ENCODE data around the gene SYNJ2. TPM values are rescaled to one million over a fixed set of nuclear protein-coding genes. Genes with fewer than 3 reads are reported as not detected.
"Not testable (repeated sequence)": the region's sequence is repeated elsewhere in the genome, so short reads cannot be mapped to it uniquely, and the experiment has no call there.

Gene SYNJ2
- total RNA-seq = 42.3 and 44.9 TPM in 2 replicates

GRCh38 chr6:157981395-157982101 lies at the start of gene SYNJ2:
SYNJ2 (plus strand) TSS chr6:157981863; CDS start chr6:157981962, 99 bp downstream.
- intact Hi-C loops (cut with micrococcal nuclease) = loop anchor here (1.0 to 5.0 kb wide), 12 partner anchors 9 to 959 kb away; partner anchors contain the start of genes GTF2H5, SERAC1 and ZDHHC14

GRCh38 chr6:157935786-157936185 lies 45.9 kb upstream of the SYNJ2 start:
- intact Hi-C loops (cut with micrococcal nuclease) = no loop called here

GRCh38 chr6:157937318-157937717 lies 44.3 kb upstream of the SYNJ2 start:
- intact Hi-C loops (cut with micrococcal nuclease) = no loop called here

- intact Hi-C loops (cut with micrococcal nuclease) = no loop called here
These were observed 43.7 kb upstream of the SYNJ2 start for GRCh38 chr6:157937916-157938315.

- intact Hi-C loops (cut with micrococcal nuclease) = not testable (repeated sequence)
These were observed 41.2 kb upstream of the SYNJ2 start for GRCh38 chr6:157940375-157941036.

GRCh38 chr6:157941101-157941863 lies 40.4 kb upstream of the SYNJ2 start:
- intact Hi-C loops (cut with micrococcal nuclease) = no loop called here

GRCh38 chr6:157942351-157942750 lies 39.3 kb upstream of the SYNJ2 start:
- intact Hi-C loops (cut with micrococcal nuclease) = no loop called here

- intact Hi-C loops (cut with micrococcal nuclease) = no loop called here
These were observed 38.3 kb upstream of the SYNJ2 start for GRCh38 chr6:157943249-157943963.

GRCh38 chr6:157943964-157944283 lies 37.7 kb upstream of the SYNJ2 start:
- intact Hi-C loops (cut with micrococcal nuclease) = no loop called here

GRCh38 chr6:157944983-157945931 lies 36.4 kb upstream of the SYNJ2 start:
- intact Hi-C loops (cut with micrococcal nuclease) = no loop called here

GRCh38 chr6:157946053-157946617 lies 35.5 kb upstream of the SYNJ2 start:
- intact Hi-C loops (cut with micrococcal nuclease) = no loop called here

GRCh38 chr6:157946865-157947532 lies 34.7 kb upstream of the SYNJ2 start:
- intact Hi-C loops (cut with micrococcal nuclease) = loop anchor here (1.0 kb wide), 3 partner anchors 191 to 633 kb away; no protein-coding TSS in a partner anchor

GRCh38 chr6:157950899-157951298 lies 30.8 kb upstream of the SYNJ2 start:
- intact Hi-C loops (cut with micrococcal nuclease) = not testable (repeated sequence)

- intact Hi-C loops (cut with micrococcal nuclease) = no loop called here
These were observed 29.8 kb upstream of the SYNJ2 start for GRCh38 chr6:157951828-157952227.

- intact Hi-C loops (cut with micrococcal nuclease) = no loop called here
These were observed 28.8 kb upstream of the SYNJ2 start for GRCh38 chr6:157952861-157953351.

- intact Hi-C loops (cut with micrococcal nuclease) = no loop called here
These were observed 28.0 kb upstream of the SYNJ2 start for GRCh38 chr6:157953580-157954091.

GRCh38 chr6:157954150-157955117 lies 27.2 kb upstream of the SYNJ2 start:
- intact Hi-C loops (cut with micrococcal nuclease) = no loop called here

- intact Hi-C loops (cut with micrococcal nuclease) = no loop called here
These were observed 26.0 kb upstream of the SYNJ2 start for GRCh38 chr6:157955675-157956074.

All from T-helper 1 cell treated with Interleukin-12 subunit alpha and Interleukin-12 subunit beta and Interleukin-4 antibody, amounts not matched to agents 30 ng/mL and 1 ng/mL, for 36 hours (primary cell).